Nephron progenitor cell (in vitro differentiated cells): Measurements from ENCODE around the gene SP140L.
"Not testable (repeated sequence)": the region's sequence is repeated elsewhere in the genome, so short reads cannot be mapped to it uniquely, and the experiment has no call there.

Experiments
- DNase-seq: peaks from one replicate; pipeline ENCODE4 v3.0.0; 2021
- H3K27ac Mint-ChIP-seq: 2 replicates; pipeline ENCODE4 v1.8.0; 2021; ENCODE audit warnings: mild to moderate bottlenecking, moderate library complexity, mixed read lengths
- H3K27me3 Mint-ChIP-seq: 2 replicates; pipeline ENCODE4 v1.8.0; 2021; ENCODE audit warnings: mild to moderate bottlenecking, low read depth, mixed read lengths; ENCODE audit not compliant: poor library complexity
- H3K36me3 Mint-ChIP-seq: 2 replicates; pipeline ENCODE4 v1.8.0; 2021; ENCODE audit warnings: low read depth, mixed read lengths
- H3K4me1 Mint-ChIP-seq: 2 replicates; pipeline ENCODE4 v1.8.0; 2021; ENCODE audit warnings: mixed read lengths
- H3K4me3 Mint-ChIP-seq: 2 replicates; pipeline ENCODE4 v1.8.0; 2021; ENCODE audit warnings: mild to moderate bottlenecking, moderate library complexity, mixed read lengths
- H3K9me3 Mint-ChIP-seq: 2 replicates; pipeline ENCODE4 v1.8.0; 2021; ENCODE audit warnings: mild to moderate bottlenecking, moderate library complexity, mixed read lengths
- CTCF ChIP-seq: fragments of 200-600 bp; sonication (generic); IDR thresholded peaks from 2 replicates; pipeline ENCODE4 v1.5.0; 2021; ENCODE audit warnings: antibody characterized with exemption

Gene SP140L

GRCh38 chr2:230328155-230328458 is 1.1 kb downstream of the SP140L start:
- H3K4me3 Mint-ChIP-seq = no peak overlapping the region
- H3K27me3 Mint-ChIP-seq = peaks cover 2% of the 10 kb centered on the region
- no peak for DNase-seq
- H3K9me3 Mint-ChIP-seq = peaks cover 7% of the 10 kb centered on the region
- peaks cover 8% of the 10 kb centered on the region for H3K4me1 Mint-ChIP-seq
- TF ChIP-seq CTCF = no peak
- H3K27ac Mint-ChIP-seq = no peak overlapping the region
- H3K36me3 Mint-ChIP-seq = no peaks in the 10 kb centered on the region

GRCh38 chr2:230329946-230330605 is 3.1 kb downstream of the SP140L start:
- no peak for TF ChIP-seq CTCF
- H3K9me3 Mint-ChIP-seq = no peaks in the 10 kb centered on the region
- H3K36me3 Mint-ChIP-seq = no peaks in the 10 kb centered on the region
- H3K27ac Mint-ChIP-seq = no peak overlapping the region
- H3K27me3 Mint-ChIP-seq = peaks cover 6% of the 10 kb centered on the region
- H3K4me1 Mint-ChIP-seq = peaks cover 8% of the 10 kb centered on the region
- no peak overlapping the region for H3K4me3 Mint-ChIP-seq
- DNase-seq = no peak

DNA sequence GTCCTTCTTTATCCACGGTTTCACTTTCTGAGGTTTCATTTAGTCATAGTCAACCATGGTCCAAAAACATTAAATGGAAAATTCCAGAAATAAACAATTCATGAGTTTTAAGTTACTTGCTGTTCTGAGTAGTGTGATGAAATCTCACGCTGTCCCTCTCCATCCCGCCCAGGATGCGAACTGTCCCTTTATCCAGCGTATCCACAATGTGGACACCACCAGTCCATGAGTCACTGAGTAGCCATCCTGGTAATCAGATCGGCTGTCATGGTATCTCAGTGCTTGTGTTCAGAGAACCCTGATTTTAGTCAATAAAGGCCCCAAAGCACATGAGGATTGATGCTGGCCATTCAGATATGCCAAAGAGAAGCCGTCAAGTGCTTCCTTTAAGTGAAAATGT is 3.7 kb downstream of the SP140L start:
- DNase-seq = no peak
- H3K27me3 Mint-ChIP-seq = peaks cover 10% of the 10 kb centered on the region
- no peak for TF ChIP-seq CTCF
- no peaks in the 10 kb centered on the region for H3K36me3 Mint-ChIP-seq
- H3K9me3 Mint-ChIP-seq = peaks cover 5% of the 10 kb centered on the region
- H3K4me3 Mint-ChIP-seq = no peak overlapping the region
- H3K4me1 Mint-ChIP-seq = peaks cover 8% of the 10 kb centered on the region
- H3K27ac Mint-ChIP-seq = no peak overlapping the region

DNA sequence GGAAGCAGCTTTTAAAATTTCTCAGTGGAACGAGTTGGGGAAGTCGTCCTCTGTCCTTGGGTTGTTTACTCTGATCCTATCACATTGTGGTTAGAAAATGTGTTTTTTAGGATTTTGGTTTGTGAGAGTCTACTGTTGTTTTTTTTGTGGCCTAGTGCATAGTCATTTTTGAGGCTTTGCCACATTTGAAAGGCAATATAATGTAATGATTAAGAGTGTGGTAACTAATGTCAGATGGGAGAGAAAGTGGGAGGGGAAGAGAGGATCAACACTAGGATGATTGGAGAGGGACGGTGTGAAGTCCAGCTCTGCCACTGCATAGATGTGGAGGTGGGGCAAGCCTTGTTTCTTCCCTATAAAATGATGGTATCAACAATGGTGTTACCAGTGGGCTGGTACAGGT is 8.5 kb downstream of the SP140L start:
- Mint-ChIP-seq H3K4me1 (no peaks in the 10 kb centered on the region), H3K27ac (no peak overlapping the region), H3K9me3 (peaks cover 11% of the 10 kb centered on the region), H3K4me3 (no peak overlapping the region), H3K27me3 (peaks cover 8% of the 10 kb centered on the region), H3K36me3 (no peaks in the 10 kb centered on the region)
- TF ChIP-seq CTCF = no peak
- DNase-seq = no peak

DNA sequence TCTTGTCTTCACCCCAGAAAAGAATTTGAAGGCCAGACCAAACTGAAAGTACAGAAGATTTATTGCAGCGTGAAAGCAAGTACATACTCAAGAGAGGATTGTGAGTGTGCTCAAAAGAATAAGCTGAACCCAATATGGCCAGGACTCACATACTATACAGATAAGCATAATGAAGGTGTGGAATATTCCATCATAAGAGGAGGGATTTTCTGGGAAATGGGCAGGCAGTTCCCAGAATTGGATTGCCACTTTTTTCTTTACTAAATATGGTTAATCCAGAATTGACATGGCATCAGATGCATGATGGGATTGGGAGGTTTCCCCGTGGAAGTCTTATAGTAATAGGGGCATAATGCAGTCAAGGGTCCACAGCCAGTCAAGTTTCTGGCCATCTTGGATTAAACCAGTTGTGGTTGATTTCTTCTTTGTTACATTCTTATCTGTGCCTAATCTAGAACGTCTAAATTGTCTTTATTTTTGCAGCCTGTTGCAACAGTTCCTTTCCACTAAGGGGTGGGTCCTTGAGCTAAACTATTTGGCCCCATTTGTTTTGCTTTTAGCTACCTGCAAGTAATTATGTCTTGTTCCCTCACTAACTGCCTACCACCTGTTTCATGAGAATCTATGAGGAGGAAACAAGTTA is 9.0 kb downstream of the SP140L start:
- Mint-ChIP-seq H3K27me3 (peaks cover 8% of the 10 kb centered on the region), H3K36me3 (no peaks in the 10 kb centered on the region), H3K4me3 (no peak overlapping the region), H3K27ac (no peak overlapping the region), H3K9me3 (peaks cover 11% of the 10 kb centered on the region), H3K4me1 (no peaks in the 10 kb centered on the region)
- TF ChIP-seq CTCF = no peak
- DNase-seq = no peak

GRCh38 chr2:230341936-230342528 is 15.0 kb downstream of the SP140L start:
- Mint-ChIP-seq H3K9me3 (peaks cover 40% of the 10 kb centered on the region), H3K36me3 (peaks cover 15% of the 10 kb centered on the region)
- DNase-seq, H3K4me3 Mint-ChIP-seq, H3K27me3 Mint-ChIP-seq, H3K4me1 Mint-ChIP-seq, H3K27ac Mint-ChIP-seq: not testable (repeated sequence)

GRCh38 chr2:230343041-230343624 is 16.1 kb downstream of the SP140L start:
- Mint-ChIP-seq H3K36me3 (peaks cover 15% of the 10 kb centered on the region), H3K9me3 (peaks cover 41% of the 10 kb centered on the region)
- H3K27me3 Mint-ChIP-seq, H3K27ac Mint-ChIP-seq, DNase-seq, H3K4me1 Mint-ChIP-seq, H3K4me3 Mint-ChIP-seq: not testable (repeated sequence)
